NCI-H2227 treated with DMSO at 0.1 percent for 48 hours (cell line): ENCODE data around the gene TNP1.
A peak's percentile ranks its signal among the peaks of the same experiment; 100 is the strongest.

Experiments used
- DNase-seq: peaks from one replicate; lab custom pipeline; 2025; lab: John Stamatoyannopoulos, UW

TNP1 gene, protein sequence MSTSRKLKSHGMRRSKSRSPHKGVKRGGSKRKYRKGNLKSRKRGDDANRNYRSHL

DNA sequence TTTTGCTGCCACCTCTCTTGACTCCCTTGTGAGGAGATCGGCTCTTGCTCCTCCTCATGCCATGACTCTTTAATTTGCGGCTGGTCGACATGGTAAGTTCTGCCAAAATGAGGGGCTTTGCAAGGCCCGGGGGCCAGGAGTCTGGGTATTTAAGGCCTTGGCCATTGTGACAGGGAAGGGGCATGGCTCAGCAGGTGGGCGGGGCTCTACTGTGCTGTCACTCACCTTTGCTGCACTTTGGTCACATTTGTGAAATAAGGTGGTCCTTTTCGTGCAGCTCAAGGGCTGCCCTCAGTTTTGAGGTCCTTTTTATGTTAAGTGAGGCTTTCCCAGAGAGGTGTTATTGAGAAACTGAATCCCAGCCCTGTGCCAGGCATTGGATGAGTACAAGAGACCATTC, at the start of gene TNP1:
Gene TNP1, minus strand, starts transcription at position 121 of the 400 bp plus-strand sequence. Its CDS starts 30 bp downstream, at position 91.
- DNase-seq: no peak

DNA sequence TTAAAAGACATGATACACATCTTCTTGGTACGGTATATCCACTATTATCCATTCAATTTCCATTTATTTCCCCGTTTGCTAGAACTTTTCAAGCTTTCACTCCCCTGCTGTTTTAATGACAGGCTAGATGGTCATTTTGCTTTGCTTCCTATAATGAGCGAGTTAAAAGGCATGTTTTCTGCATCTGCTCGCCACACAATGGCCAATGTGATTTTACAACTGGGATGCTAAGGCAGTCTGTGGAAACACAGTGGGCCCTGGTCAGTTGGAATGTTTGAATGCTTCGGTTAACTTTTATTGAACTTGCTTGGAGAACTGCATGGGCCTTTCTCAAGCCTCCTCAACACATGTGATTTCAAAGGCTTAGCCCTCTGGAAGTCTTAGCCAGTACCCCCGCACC, 48.4 kb upstream of the TNP1 start:
- peak; percentile 98 for DNase-seq

DNA sequence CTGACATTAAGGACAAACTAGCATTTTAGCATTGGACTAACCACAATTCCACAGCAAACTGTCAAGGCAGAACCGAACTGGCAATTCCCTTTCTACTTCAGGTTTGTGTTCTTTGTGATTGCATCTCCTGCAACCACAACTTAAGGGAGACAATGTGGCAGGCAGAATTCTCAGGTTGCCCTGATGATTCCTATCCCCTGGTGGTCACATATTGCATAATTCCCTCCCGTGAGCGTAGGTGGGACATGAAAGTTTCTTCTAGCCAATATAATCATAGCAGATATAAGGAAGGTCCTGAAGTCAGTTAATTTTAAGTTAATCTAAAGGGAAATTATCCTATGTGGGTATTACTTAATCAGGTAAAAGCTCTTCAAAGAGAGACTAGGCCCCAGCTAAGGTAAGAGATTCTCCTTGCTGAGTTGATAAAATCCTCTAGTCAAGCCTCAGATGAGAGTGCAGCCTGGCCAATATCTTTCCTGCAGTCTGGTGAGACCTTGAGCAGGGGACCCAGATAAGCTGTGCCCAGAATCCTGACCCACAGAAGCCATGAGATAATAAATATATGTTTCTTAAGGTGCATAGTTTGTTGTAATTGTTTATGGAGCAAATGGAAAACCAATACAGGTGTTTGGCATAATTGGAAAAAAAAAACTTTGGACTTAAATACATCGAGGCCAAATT, 45.9 kb upstream of the TNP1 start:
- DNase-seq: no peak

DNA sequence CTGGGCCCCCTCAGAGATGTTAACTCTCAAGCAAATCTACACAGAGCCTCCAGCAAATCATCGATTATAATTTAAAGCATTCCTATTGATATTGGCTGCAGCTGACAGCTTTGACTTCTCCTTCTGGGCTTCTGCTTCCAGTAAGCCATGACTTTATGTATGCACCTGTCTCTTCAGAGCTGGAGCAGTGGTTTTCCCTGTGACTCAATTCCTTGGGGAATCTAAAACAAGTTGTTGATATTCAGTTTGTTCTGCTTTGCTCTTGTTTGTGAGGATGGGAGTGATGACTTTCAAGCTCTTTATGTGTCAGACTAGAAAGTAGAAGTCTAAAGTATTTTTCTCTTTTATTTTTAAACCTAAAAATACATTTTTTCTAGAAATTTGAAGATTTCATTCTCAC, 45.1 kb upstream of the TNP1 start:
- no peak for DNase-seq

DNA sequence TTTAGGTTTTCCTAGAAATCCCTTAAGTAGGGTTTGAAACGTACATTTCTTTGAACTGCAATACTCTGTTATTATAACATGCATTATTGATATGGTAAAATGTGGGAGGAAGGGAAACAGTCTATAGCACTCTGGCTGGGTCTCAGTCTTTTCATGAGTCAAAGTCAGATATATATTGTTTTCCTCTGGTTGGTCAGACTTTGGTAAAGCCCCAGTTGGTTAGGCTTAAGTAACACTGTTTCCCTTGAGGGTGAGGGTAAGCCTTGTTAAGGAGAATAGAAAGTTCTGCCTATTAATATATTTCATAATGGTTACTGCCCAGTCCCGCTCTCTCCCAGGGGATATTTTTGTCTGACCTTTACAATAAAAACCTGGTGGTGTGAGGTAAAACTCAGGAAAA, 44.7 kb upstream of the TNP1 start:
- DNase-seq: no peak

DNA sequence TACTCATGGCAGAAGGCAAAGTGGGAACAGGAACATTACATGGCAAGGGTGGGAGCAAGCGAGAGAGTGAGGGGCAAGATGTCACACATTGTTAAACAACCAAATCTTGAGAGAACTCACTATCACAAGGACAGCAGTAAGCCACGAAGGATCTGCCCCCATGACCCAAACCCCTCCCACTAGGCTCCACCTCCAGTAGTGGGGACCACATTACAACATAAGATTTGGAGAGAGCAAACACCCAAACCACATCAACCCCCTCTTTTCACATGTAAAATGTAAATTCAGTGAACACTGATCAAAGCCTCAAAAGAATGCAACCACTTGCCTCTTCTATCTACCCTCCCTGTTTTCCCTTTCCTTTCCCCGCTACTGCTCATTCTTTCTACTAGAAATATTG, 43.6 kb upstream of the TNP1 start:
- DNase-seq: no peak

DNA sequence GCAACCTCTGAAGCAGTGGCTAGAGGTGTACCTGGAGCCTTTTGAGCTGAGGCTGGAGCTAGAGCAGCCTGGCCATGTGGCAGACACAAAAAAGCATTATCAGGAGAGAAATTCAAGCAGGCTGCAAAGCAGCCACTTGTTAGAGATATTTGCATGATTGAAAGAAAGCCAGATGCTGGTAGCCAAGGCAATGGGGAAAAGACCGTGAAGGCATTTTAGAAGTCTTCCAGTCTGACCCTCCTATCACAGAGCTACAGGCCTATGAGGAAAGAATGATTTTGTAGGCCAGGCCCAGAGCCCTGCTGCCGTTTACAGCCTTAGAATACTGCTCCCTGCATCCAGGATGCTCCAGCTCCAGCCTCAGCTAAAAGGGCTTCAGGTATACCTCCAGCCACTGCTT, 41.4 kb upstream of the TNP1 start:
- no peak for DNase-seq

DNA sequence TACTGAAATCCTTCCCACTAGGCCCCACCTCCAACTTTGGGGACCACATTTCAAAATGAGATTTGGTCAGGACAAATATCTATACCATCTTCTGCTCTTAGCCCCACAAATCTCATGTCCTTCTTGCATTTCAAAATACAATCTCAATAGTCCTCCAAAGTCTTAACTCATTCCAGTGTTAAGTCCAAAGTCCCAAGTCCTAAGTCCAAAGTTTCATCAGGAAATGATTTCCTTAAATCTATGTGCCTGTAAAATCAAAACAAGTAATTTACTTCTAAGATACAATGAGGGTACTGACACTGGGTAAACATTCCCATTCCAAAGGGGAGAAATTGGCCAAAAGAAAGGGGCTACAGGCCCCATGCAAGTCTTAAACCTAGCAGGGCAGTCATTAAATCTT, 40.5 kb upstream of the TNP1 start:
- DNase-seq: no peak

DNA sequence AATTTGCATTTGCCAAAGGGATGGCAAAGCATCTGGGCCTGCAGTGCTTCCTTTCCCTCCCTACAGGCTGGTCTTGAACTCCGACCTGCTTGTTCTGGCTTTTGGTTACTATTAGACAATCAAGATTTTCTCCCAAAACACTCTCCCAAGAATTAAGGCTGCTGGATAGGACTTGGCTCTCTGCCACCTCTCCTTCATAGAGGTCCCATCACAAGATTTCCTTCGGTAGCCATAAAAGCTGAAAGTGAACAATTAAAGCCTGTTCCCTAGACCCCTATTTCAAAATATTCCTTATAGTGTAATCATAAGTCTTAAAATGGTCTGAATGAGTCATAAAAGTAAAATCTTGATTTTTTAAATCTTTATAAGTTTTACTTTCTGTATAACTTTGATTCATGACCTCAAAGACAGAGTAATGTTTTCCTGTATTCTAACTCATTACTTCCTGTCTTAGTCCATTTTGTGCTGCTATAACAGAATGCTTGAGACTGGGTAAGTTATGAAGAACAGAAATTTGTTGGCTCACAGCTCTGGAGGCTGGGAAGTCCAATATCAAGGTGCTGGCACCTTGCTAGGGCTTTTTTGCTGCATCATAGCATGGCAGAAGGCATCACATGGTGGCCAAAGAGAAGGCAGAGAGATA, 37.8 kb upstream of the TNP1 start:
- DNase-seq: no peak

DNA sequence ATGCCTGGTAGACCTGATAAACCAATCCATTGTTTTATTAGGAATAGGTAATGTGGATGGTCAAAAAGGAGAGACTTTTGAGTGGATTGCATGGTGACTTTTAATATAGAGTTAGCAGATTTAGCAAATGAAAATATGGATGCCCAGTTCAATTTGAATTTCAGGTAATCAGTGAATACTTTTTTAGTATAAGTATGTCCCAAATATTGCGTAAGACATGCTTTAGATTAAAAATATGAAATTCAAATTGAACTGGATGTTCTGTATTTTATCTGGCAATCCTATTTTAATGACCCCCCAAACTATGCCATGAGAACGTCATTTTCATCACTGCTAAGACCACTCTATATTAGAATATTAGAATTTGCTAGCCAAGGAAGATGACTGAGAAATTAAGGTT, 30.3 kb upstream of the TNP1 start:
- no peak for DNase-seq

DNA sequence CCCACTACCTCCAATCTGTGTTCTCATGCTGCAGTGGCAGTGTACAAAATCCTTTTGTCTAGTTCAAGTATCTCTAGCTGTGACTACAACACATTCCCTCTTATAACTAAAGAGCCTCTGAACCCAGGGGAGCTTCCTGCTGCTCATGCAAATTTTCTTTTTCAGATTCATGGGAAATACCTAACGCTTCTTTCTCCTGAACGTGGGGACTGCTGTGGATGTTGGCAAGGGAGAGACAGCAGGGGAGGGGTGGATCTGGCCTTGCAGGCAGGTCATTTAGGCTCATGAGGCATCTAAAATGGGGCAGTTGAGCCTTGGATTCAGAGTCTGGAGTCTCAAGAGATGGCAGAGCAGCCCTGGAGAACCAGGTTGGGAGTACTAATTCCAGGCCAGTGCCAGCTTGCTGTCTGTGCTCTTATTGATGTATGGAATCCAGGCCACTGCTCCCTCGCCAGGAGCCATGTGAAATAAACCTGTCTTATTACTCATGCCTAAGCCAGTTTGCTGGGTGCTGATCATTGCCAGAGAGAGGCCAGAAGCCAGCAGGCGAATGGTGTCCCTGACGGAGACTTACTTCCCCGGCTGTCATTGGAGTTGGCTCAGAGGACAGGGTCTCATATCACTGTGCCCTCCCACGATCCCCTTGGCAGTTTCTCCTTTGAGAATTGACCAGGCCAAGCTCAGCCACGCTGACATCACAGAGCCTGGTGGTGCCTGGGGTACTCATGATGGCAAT, 29.2 kb upstream of the TNP1 start:
- no peak for DNase-seq

DNA sequence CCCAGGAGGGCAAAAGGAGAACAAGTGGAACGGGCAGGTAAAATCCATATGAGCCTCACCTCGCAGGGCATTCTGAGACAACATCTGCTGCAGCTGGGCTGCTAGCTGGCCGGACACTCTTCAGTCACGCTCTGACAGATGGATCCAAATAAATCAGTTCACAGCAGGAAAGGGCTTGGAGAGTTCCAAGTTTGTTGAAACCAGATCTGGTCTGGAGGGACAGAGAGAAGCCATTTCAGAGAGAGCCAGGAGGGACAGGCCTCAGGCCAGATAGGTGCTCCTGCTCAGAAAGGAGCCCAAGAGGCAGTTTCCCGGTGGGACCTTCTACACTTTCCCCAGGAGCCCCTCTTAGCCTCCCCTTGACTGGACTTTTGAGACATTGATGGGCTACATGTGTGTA, 28.2 kb upstream of the TNP1 start:
- DNase-seq: no peak

DNA sequence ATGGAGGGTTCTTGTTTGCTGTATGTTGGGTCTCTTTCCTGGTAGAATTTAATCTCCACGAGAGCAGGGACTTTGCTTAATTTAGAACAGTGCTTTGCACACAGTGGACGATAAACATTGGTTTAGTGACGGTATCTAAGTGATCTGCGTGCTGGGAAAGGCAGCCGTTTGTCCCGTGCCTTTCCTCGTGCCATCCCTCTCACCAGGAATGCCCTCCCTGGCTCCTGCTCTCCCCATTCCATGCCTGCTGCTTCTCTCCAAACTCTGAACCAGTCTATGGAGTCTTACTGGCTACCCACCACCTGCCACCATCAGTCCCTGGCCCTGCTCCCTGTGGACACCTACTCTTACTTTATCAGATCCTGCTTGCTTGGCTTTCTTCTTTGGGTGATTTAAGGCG, 27.3 kb upstream of the TNP1 start:
- DNase-seq: no peak

DNA sequence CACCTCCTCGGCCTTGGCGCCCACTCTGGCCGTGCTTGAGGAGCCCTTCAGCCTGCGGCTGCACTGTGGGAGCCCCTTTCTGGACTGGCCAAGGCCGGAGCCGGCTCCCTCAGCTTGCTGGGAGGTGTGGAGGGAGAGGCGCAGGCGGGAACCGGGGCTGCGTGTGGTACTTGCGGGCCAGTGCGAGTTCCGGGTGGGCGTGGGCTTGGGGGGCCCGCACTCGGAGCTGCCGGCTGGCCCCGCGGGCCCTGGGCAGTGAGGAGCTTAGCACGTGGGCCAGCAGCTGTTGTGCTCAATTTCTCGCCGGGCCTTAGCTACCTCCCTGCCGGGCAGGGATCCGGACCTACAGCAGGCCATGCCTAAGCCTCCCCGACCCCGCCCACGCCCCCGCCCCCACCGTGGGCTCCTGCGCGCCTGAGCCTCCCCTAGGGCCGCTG, 25.3 kb upstream of the TNP1 start:
- no peak for DNase-seq

DNA sequence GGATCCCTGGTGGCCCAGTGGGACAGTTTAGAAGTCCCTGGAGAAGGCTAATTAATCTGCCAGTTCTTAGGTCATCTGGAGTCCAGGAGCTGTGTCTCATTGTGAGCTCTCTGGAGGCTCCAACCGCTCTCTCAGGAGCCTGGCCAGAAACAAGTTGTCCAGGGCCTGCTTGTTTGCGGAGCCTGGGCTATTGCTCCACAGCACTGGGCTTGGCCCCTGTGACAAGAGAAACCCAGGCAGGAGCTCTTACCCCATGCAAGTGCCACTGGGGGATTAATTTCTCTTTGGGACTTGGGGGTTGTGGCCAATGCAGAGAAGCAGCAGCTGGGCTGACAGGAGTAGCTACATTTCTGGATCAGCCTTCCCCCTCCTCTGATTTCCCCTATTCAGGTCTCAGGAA, 24.5 kb upstream of the TNP1 start:
- no peak for DNase-seq

DNA sequence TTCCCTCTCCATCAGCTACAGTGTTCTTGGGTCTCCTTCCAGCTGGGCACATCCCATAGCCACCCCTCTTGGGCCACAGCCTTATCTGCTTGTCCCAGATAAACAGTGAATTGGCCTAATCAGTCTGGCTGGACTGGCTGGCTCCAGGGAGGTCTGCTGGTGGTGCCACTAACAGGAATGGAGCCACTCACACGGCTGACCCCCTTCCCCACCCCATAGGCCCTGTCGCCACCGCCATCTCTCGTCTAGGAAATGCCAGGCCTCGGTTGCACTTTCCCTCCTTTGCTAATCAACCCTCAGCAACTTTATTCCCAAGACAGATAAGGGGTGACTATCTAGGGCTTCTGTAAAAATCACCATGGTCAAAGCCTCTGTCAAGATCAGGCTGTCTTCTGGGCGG, 23.0 kb upstream of the TNP1 start:
- no peak for DNase-seq

DNA sequence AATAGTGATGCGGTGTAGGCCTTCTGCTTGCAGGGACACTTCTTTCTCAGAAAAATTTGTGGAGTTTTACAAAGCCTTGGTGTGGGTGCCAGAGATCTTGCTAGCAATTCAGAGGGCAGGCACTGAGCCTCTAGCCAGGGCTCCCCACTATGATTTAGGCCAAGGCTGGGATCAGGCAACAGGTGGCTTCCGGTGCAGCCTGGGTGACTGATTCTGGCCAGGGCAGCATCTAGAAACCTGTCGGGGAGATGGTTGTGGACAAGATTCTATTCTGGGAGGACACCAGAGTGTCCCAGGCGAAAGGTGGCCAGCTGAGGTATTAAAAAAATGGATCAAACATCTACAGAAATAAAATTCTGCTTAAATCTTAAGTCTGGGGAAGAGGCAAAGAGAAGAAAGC, 21.5 kb upstream of the TNP1 start:
- no peak for DNase-seq

DNA sequence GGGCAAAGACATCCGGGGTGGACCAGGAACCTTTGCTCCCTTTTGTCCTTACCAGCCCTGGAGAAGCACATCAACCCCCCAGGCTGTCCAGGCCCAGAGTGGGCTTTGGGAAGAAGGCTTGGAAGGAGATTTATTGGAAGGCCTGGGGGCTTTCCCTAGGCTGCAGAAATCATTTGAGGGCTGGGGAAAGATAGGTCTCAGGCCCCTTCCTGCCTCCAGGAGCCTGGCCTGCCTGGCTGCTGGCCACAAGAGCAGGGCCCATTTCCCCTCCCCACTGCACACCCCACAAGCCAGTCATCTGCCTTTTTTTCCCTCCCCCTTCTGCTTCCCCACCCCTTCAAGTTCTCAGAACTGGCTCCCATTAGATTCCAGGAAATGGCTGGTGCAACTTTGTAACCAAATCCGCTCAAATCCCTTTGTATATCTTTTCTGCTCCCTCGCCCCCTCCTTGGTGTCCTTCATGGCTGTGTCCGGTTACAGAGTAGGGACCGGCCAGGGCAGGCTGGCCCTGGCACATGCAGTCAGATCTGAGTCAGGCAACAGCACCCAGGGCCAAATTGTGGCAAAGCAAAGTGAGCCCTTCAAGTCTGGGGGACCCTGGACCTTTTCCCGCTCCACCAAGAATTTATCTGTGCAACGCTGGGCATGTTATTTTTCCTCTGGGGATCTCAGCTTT, 20.8 kb upstream of the TNP1 start:
- DNase-seq: no peak

DNA sequence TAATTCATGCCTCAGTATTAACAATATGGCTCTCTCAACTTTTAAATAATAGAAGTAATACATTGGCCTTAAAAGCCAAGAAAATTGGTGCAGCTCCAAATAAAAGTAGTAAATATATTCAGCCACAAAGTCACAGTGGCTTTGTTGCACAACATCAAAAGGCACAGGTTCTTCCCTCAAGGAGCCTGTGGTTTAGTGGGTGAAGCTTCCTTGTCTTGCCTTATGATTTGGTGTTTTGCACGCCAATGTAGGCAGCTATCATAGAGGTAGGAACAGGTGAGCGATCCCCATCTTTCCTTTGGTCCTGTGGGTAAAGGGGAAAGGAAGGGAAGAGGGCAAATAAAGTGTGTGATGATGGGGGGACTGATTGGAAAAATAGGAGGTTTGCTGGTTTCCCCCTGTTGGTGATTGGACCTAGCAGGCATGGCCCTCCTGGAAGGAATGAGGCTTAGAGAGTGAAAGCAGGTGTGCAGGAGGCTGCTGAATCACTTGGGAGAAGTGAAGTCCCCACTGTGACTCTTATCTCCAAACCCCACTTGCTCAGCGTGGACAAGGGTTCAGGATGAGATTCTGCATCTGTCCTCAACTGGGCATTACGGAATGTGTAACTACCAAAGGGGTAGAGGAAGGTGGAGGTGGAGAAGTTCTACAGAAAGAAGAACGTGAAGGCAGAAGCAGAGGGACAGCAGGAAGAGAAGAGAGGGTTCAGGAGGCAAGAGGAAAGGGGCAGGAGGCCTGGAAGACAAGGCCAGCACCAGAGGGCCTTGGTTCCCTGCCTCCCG, 20.1 kb upstream of the TNP1 start:
- no peak for DNase-seq

DNA sequence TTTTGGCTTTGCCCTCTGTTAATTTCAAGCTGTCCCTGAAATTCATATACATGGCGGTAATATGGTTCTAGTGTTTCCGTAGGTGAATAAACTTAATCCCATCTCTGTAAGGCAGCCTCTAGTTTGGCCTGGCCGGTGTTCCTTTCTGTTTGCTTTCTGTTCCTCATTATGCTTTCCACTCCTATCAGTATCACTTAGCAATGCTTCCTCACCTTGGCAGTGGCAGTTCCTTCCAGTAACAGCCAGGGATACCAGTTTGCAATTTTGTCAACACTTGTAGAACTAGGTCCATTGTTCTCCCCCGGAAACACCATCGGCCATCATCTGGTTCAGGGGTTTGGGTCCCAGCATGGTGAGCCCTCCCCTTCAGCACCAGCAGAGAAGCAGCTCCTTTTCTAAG, 18.2 kb upstream of the TNP1 start:
- DNase-seq: no peak

DNA sequence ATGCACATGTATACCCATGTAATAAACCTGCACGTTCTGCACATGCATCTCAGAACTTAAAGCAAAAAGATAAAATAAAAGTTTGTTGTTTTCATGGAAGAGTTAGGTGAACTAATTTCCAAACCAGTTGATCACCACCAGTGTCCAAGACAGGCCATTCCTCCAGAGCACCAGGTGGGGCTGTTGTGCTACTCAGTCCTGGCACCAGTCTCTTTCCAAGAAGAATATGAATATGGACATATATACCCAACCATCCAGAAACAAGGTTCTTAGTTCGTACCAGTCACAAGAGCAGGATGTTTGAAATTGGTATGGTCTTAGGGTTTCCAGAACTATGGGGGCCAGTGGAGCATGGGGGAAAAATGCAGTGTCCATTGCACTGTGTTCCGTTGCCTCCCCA, 17.2 kb upstream of the TNP1 start:
- DNase-seq: no peak

DNA sequence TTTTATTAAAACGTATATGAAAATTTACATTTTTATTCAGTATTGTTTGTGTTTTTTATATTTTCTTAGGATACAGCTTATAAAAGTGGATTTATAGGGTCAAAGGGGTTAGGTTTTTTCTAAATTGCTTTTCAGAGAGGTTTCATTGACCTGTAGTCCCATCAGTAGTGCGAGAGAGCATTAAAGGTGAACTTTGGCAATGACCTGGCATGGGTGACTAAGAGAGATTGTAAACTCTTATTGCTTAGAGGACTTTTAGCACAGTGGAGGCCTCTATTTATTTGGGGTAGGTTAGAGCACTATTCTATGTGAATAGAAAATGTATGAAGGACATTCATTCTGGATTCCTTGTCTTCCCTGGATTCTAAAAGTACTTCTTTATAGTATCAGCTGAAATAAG, 16.0 kb upstream of the TNP1 start:
- no peak for DNase-seq
